OCI-LY7 (cell line): ENCODE data around the gene LRRC75A. TPM values are rescaled to one million over a fixed set of nuclear protein-coding genes. Genes with fewer than 3 reads are reported as not detected.

Experiments used
- BruUV-seq: library from RNA; stranded (reverse); fragments of 400-500 nt; replicated peaks from 2 replicates; lab custom pipeline; 2021; lab: Mats Ljungman, UMichigan
- CTCF ChIA-PET: fragments of 300-600 bp; sonication (Branson Sonifier 250); formaldehyde crosslinking; loops from one replicate; lab custom pipeline; 2022; ENCODE audit warnings: antibody characterized with exemption; ENCODE audit not compliant: unreplicated experiment; lab: Charles Lee
- POLR2A ChIA-PET: fragments of 300-600 bp; sonication (Branson Sonifier 250); formaldehyde crosslinking; loops from one replicate; lab custom pipeline; 2022; ENCODE audit warnings: antibody characterized with exemption; lab: Charles Lee
- DNase-seq: peaks from one replicate; pipeline ENCODE4 v3.0.0-alpha.2; 2015; ENCODE audit warnings: low spot score
- H2AFZ ChIP-seq: fragments of 200-600 bp; sonication (generic), shearing (Covaris generic); 2 replicates; pipeline ENCODE4 v1.6.1; 2014; ENCODE audit warnings: mild to moderate bottlenecking, antibody characterized with exemption, low read length, moderate library complexity
- H3K27ac ChIP-seq: fragments of 200-600 bp; sonication (generic); 2 replicates; pipeline ENCODE4 v1.5.1; 2014; ENCODE audit warnings: mixed run types, low read depth, mild to moderate bottlenecking, moderate library complexity, low read length, inconsistent platforms; ENCODE audit not compliant: poor library complexity, severe bottlenecking
- H3K36me3 ChIP-seq: fragments of 200-600 bp; sonication (generic); 2 replicates; pipeline ENCODE4 v1.6.1; 2014; ENCODE audit warnings: mild to moderate bottlenecking, antibody characterized with exemption, low read length, moderate library complexity, mixed read lengths; ENCODE audit not compliant: insufficient read depth
- H3K4me1 ChIP-seq: fragments of 200-600 bp; sonication (generic); 2 replicates; pipeline ENCODE4 v1.5.1; 2014; ENCODE audit warnings: mild to moderate bottlenecking, low read length; ENCODE audit not compliant: insufficient read depth, poor library complexity, severe bottlenecking
- H3K4me2 ChIP-seq: fragments of 200-600 bp; sonication (generic); 2 replicates; pipeline ENCODE4 v1.6.1; 2014; ENCODE audit warnings: mild to moderate bottlenecking, low read length
- H3K4me3 ChIP-seq: fragments of 200-600 bp; sonication (generic); 2 replicates; pipeline ENCODE4 v1.5.1; 2014; ENCODE audit warnings: mild to moderate bottlenecking, low read depth, low read length; ENCODE audit not compliant: poor library complexity, severe bottlenecking
- H3K79me2 ChIP-seq: fragments of 200-600 bp; sonication (generic); 2 replicates; pipeline ENCODE4 v1.6.1; 2016; ENCODE audit warnings: low read depth, mild to moderate bottlenecking, low read length, moderate library complexity, mixed read lengths; ENCODE audit not compliant: insufficient read depth
- H3K9me2 ChIP-seq: fragments of 200-600 bp; sonication (generic); 2 replicates; pipeline ENCODE4 v1.6.1; 2016; ENCODE audit warnings: mild to moderate bottlenecking, low read length, mixed read lengths; ENCODE audit not compliant: insufficient read depth
- H3K9me3 ChIP-seq: fragments of 200-600 bp; sonication (generic); 2 replicates; pipeline ENCODE4 v1.6.1; 2014; ENCODE audit warnings: mild to moderate bottlenecking, mixed run types, low read length, mixed read lengths
- H4K20me1 ChIP-seq: fragments of 200-600 bp; sonication (generic); 2 replicates; pipeline ENCODE4 v1.6.1; 2014; ENCODE audit warnings: mild to moderate bottlenecking, antibody characterized with exemption, low read length, moderate library complexity, mixed read lengths; ENCODE audit not compliant: insufficient read depth
- CTCF ChIP-seq: fragments of 200-600 bp; sonication (generic); conservative IDR thresholded peaks from 2 replicates; pipeline ENCODE4 v1.5.1; 2014; ENCODE audit warnings: mild to moderate bottlenecking, antibody characterized with exemption, low read length, moderate library complexity, mixed read lengths
- EZH2phosphoT487 ChIP-seq: fragments of 200-600 bp; sonication (generic); IDR thresholded peaks from 2 replicates; pipeline ENCODE4 v1.6.1; 2018; ENCODE audit warnings: low read depth, borderline replicate concordance, mild to moderate bottlenecking, mixed run types, antibody characterized with exemption, low read length, moderate library complexity, mixed read lengths
- intact Hi-C: fragments of 100-400 bp; cut with micrococcal nuclease; formaldehyde crosslinking; loops from one replicate; pipeline ENCODE4 v1.10.0; 2022; ENCODE audit not compliant: unreplicated experiment
- total RNA-seq, 2 experiments: library from RNA; depleted of rRNA in 1 of 2; stranded (reverse); fragments of >200 nt in 1 of 2; shearing (Covaris generic) in 1 of 2; gene quantifications; 2 replicates each; pipeline ENCODE4 v1.2.3, GENCODE V29; 2014 to 2022

The LRRC75A gene
- total RNA-seq, 2 experiments from 2014 or later = not detected

GRCh38 chr17:16513873-16514272, 21.9 kb upstream of the LRRC75A start:
- intact Hi-C loops = no loop called here
- H3K4me2 ChIP-seq = no peak overlapping the region
- CTCF ChIA-PET = no interaction called here

GRCh38 chr17:16512011-16512410, 20.0 kb upstream of the LRRC75A start:
- Histone ChIP-seq H3K4me1 (peaks cover 6% of the 10 kb centered on the region), H3K79me2 (no peaks in the 10 kb centered on the region), H3K4me3 (no peak overlapping the region), H2AFZ (no peak overlapping the region), H3K9me2 (no peaks in the 10 kb centered on the region), H4K20me1 (no peaks in the 10 kb centered on the region), H3K36me3 (no peaks in the 10 kb centered on the region), H3K9me3 (no peaks in the 10 kb centered on the region), H3K4me2 (no peak overlapping the region), H3K27ac (no peak overlapping the region)
- POLR2A ChIA-PET = interaction anchor here (0.5 to 0.6 kb wide), 2 partner anchors 152 to 162 kb away, joined by 3 read pairs; no protein-coding TSS in a partner anchor
- intact Hi-C loops = no loop called here
- DNase-seq = peak; percentile 42
- no peak for TF ChIP-seq CTCF
- no peak for TF ChIP-seq EZH2phosphoT487
- BruUV-seq = no TSS peak
- CTCF ChIA-PET = no interaction called here

More at GRCh38 chr17:16513873-16514272, 21.9 kb upstream of the LRRC75A start:
- H3K36me3 ChIP-seq = no peaks in the 10 kb centered on the region
- H4K20me1 ChIP-seq = no peaks in the 10 kb centered on the region
- no peak for TF ChIP-seq CTCF
- no peak for TF ChIP-seq EZH2phosphoT487
- POLR2A ChIA-PET = no interaction called here
- no TSS peak for BruUV-seq
- no peak for DNase-seq
- H3K27ac ChIP-seq = no peak overlapping the region
- H3K9me2 ChIP-seq = no peaks in the 10 kb centered on the region
- no peak overlapping the region for H2AFZ ChIP-seq
- no peaks in the 10 kb centered on the region for H3K9me3 ChIP-seq
- H3K79me2 ChIP-seq = no peaks in the 10 kb centered on the region
- H3K4me3 ChIP-seq = no peak overlapping the region
- H3K4me1 ChIP-seq = peaks cover 6% of the 10 kb centered on the region

DNA sequence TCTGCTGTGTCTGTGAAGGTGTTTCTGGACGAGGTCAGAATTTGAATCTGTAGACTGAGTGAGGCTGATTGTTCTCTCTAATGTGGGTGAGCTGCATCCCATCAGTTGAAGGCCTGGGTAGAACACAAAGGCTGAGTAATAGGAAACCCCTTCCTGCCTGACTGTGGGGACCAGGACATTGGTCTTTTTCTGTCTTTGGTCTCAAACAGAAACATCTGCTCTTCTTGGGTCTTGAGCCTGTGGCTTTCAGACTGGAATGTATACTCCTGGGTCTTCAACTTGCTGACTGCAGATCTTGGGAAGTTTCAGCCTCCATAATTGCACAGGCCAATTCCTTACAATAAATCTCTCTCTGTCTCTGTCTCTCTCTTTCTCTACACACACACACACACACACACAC, 19.6 kb upstream of the LRRC75A start:
- Histone ChIP-seq H3K4me1 (peaks cover 6% of the 10 kb centered on the region), H2AFZ (no peak overlapping the region), H3K79me2 (no peaks in the 10 kb centered on the region), H3K27ac (no peak overlapping the region), H3K9me3 (no peaks in the 10 kb centered on the region), H3K9me2 (no peaks in the 10 kb centered on the region), H3K4me2 (no peak overlapping the region), H3K4me3 (no peak overlapping the region), H4K20me1 (no peaks in the 10 kb centered on the region), H3K36me3 (no peaks in the 10 kb centered on the region)
- TF ChIP-seq CTCF = no peak
- no peak for TF ChIP-seq EZH2phosphoT487
- ChIA-PET POLR2A (interaction anchor here (0.5 to 0.6 kb wide), 2 partner anchors 152 to 162 kb away, joined by 3 read pairs; no protein-coding TSS in a partner anchor), CTCF (no interaction called here)
- intact Hi-C loops = no loop called here
- BruUV-seq = no TSS peak
- DNase-seq = no peak
